ENCODE data around the gene POLN. TPM values are rescaled to one million over a fixed set of nuclear protein-coding genes. Genes with fewer than 3 reads are reported as not detected.

The POLN gene
- total and polyA plus RNA-seq, 2 experiments from 2014 or later, result 1.7 to 2.0 TPM

DNA sequence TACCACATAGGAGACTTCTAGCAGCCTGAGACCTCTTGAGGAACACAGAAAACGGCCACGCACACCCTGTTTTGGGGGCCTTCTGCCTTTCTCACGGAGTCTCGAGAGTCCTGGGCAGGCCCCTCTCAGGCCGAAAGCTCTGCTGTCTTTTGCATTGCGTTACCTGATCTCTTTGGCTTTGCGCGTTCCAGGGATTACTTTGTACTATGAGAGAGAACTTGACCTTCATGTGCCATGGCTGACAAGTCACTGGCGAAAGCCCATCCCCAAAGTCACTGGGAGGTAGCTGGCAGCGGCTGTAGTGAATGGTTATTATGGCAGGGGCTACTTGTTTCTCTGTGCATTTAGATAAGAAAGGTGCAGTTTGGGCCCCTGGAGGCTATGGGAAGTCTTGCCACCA lies 190.8 kb downstream of the POLN start:
- Histone ChIP-seq H3K36me3 (replicated peaks; ENCODE audit: insufficient read depth, low read depth) (no peaks in the 10 kb centered on the region), H3K4me3 (no peak overlapping the region), H3K9me2 (replicated peaks; ENCODE audit: insufficient read depth) (no peaks in the 10 kb centered on the region), H3K79me2 (no peaks in the 10 kb centered on the region), H3K27me3 (peaks cover 9% of the 10 kb centered on the region), H3K9me3 (ENCODE audit: low read depth) (no peaks in the 10 kb centered on the region), H4K20me1 (ENCODE audit: insufficient read depth, poor library complexity, severe bottlenecking) (no peaks in the 10 kb centered on the region), H2AFZ (no peak overlapping the region), H3K27ac (no peak overlapping the region), H3K4me2 (no peak overlapping the region), H3K4me1 (ENCODE audit: insufficient read depth) (no peaks in the 10 kb centered on the region)
- TF ChIP-seq EZH2 (IDR thresholded peaks at IDR 0.05; ENCODE audit: borderline replicate concordance) (no peak), EZH2phosphoT487 (IDR thresholded peaks at IDR 0.05; ENCODE audit: low read depth, severe bottlenecking, unreplicated experiment) (no peak)
- TF ChIP-seq, protein P1, sequence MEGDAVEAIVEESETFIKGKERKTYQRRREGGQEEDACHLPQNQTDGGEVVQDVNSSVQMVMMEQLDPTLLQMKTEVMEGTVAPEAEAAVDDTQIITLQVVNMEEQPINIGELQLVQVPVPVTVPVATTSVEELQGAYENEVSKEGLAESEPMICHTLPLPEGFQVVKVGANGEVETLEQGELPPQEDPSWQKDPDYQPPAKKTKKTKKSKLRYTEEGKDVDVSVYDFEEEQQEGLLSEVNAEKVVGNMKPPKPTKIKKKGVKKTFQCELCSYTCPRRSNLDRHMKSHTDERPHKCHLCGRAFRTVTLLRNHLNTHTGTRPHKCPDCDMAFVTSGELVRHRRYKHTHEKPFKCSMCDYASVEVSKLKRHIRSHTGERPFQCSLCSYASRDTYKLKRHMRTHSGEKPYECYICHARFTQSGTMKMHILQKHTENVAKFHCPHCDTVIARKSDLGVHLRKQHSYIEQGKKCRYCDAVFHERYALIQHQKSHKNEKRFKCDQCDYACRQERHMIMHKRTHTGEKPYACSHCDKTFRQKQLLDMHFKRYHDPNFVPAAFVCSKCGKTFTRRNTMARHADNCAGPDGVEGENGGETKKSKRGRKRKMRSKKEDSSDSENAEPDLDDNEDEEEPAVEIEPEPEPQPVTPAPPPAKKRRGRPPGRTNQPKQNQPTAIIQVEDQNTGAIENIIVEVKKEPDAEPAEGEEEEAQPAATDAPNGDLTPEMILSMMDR (IDR thresholded peaks at IDR 0.05; ENCODE audit: poor library complexity), result no peak
- 81% methylated on average over 10 of the region's 10 CpGs for WGBS (ENCODE audit: low lambda C conversion rate, missing lambda C conversion rate)
- no peak for DNase-seq (ENCODE audit: low spot score)

DNA sequence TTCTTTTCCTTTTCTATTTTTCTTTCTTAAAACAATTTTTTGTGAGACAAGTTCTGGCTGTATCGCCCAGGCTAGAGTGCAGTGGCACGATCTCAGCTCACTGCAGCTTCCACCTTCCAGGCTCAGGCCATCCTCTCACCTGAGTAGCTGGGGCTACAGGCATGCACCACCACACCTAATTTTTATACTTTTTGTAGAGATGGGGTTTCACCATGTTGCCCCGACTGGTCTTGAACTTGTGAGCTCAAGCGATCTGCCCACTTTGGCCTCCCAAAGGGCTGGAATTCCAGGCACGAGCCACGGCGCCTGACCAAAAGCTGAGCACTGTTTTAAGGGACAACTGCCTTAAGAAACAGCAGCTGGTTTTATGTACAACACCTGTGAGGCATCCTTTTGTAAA lies 192.1 kb downstream of the POLN start:
- Histone ChIP-seq H4K20me1 (ENCODE audit: insufficient read depth, poor library complexity, severe bottlenecking) (no peaks in the 10 kb centered on the region), H3K9me2 (replicated peaks; ENCODE audit: insufficient read depth) (no peaks in the 10 kb centered on the region), H2AFZ (no peak overlapping the region), H3K4me1 (ENCODE audit: insufficient read depth) (no peaks in the 10 kb centered on the region), H3K4me2 (no peak overlapping the region), H3K27me3 (peaks cover 9% of the 10 kb centered on the region), H3K79me2 (no peaks in the 10 kb centered on the region), H3K4me3 (no peak overlapping the region), H3K27ac (no peak overlapping the region), H3K9me3 (ENCODE audit: low read depth) (no peaks in the 10 kb centered on the region), H3K36me3 (replicated peaks; ENCODE audit: insufficient read depth, low read depth) (no peaks in the 10 kb centered on the region)
- DNase-seq (ENCODE audit: low spot score), result no peak
- TF ChIP-seq, protein P1 (IDR thresholded peaks at IDR 0.05; ENCODE audit: poor library complexity), result no peak
- TF ChIP-seq EZH2 (IDR thresholded peaks at IDR 0.05; ENCODE audit: borderline replicate concordance), result no peak
- TF ChIP-seq EZH2phosphoT487 (IDR thresholded peaks at IDR 0.05; ENCODE audit: low read depth, severe bottlenecking, unreplicated experiment), result no peak
- 90% methylated on average over 7 of the region's 7 CpGs for WGBS (ENCODE audit: low lambda C conversion rate, missing lambda C conversion rate)

DNA sequence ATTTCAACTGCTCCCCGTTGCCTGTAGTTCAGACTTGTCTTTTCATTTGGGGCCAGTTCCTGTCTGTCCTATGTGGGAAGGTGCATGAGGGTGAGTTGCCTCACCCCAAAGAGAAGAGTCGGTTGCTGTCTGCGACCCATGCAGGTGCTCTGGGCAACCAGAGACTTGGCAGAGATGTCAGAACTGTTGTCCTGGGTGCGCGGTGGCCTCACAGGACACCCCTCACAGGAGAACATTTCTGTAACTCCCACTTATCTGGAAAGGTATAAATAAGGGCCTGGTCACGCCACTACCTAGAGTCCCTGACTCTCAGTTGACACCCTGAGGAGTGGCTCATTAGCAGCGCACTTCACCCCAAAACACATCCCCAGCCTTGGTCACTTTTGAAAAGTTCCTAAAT lies 192.5 kb downstream of the POLN start:
- H2AFZ ChIP-seq, result no peak overlapping the region
- no peaks in the 10 kb centered on the region for H4K20me1 ChIP-seq (ENCODE audit: insufficient read depth, poor library complexity, severe bottlenecking)
- TF ChIP-seq EZH2 (IDR thresholded peaks at IDR 0.05; ENCODE audit: borderline replicate concordance), result no peak
- TF ChIP-seq, protein P1 (IDR thresholded peaks at IDR 0.05; ENCODE audit: poor library complexity), result no peak
- TF ChIP-seq EZH2phosphoT487 (IDR thresholded peaks at IDR 0.05; ENCODE audit: low read depth, severe bottlenecking, unreplicated experiment), result no peak
- no peaks in the 10 kb centered on the region for H3K9me2 ChIP-seq (replicated peaks; ENCODE audit: insufficient read depth)
- 95% methylated on average over 7 of the region's 7 CpGs for WGBS (ENCODE audit: low lambda C conversion rate, missing lambda C conversion rate)
- DNase-seq (ENCODE audit: low spot score), result no peak
- H3K79me2 ChIP-seq, result no peaks in the 10 kb centered on the region
- peaks cover 9% of the 10 kb centered on the region for H3K27me3 ChIP-seq
- no peaks in the 10 kb centered on the region for H3K4me1 ChIP-seq (ENCODE audit: insufficient read depth)
- H3K36me3 ChIP-seq (replicated peaks; ENCODE audit: insufficient read depth, low read depth), result no peaks in the 10 kb centered on the region
- H3K9me3 ChIP-seq (ENCODE audit: low read depth), result no peaks in the 10 kb centered on the region
- H3K4me3 ChIP-seq, result no peak overlapping the region
- H3K4me2 ChIP-seq, result no peak overlapping the region
- no peak overlapping the region for H3K27ac ChIP-seq

DNA sequence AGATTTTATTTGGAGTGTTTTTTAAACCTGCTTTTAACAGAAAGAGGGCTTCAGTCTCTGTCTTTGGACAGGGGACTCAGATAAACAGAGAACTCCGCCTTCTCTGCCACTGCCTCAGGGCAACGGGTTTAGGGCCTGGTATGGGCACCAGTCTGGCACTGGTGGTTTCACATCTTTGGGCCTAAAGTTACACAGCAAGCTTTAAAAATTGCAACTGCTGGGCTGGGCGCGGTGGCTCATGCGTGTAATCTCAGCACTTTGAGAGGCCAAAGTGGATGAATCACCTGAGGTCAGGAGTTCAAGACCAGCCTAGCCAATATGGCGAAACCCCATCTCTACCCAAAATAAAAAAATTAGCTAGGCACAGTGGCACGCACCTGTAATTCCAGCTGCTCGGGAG lies 193.1 kb downstream of the POLN start:
- no peak overlapping the region for H2AFZ ChIP-seq
- no peaks in the 10 kb centered on the region for H3K9me3 ChIP-seq (ENCODE audit: low read depth)
- H3K36me3 ChIP-seq (replicated peaks; ENCODE audit: insufficient read depth, low read depth), result no peaks in the 10 kb centered on the region
- H3K4me2 ChIP-seq, result no peak overlapping the region
- H3K4me1 ChIP-seq (ENCODE audit: insufficient read depth), result no peaks in the 10 kb centered on the region
- no peaks in the 10 kb centered on the region for H4K20me1 ChIP-seq (ENCODE audit: insufficient read depth, poor library complexity, severe bottlenecking)
- 91% methylated on average over 8 of the region's 8 CpGs for WGBS (ENCODE audit: low lambda C conversion rate, missing lambda C conversion rate)
- H3K79me2 ChIP-seq, result no peaks in the 10 kb centered on the region
- no peak overlapping the region for H3K27ac ChIP-seq
- H3K4me3 ChIP-seq, result no peak overlapping the region
- no peak for TF ChIP-seq EZH2phosphoT487 (IDR thresholded peaks at IDR 0.05; ENCODE audit: low read depth, severe bottlenecking, unreplicated experiment)
- no peak for TF ChIP-seq EZH2 (IDR thresholded peaks at IDR 0.05; ENCODE audit: borderline replicate concordance)
- TF ChIP-seq, protein P1 (IDR thresholded peaks at IDR 0.05; ENCODE audit: poor library complexity), result no peak
- H3K27me3 ChIP-seq, result peaks cover 9% of the 10 kb centered on the region
- H3K9me2 ChIP-seq (replicated peaks; ENCODE audit: insufficient read depth), result no peaks in the 10 kb centered on the region
- no peak for DNase-seq (ENCODE audit: low spot score)
